Measurements from ENCODE around the gene SLC6A12. TPM values are rescaled to one million over a fixed set of nuclear protein-coding genes. Genes with fewer than 3 reads are reported as not detected.

Gene SLC6A12
- total RNA-seq, 2 experiments from 2014 or later = not detected

DNA sequence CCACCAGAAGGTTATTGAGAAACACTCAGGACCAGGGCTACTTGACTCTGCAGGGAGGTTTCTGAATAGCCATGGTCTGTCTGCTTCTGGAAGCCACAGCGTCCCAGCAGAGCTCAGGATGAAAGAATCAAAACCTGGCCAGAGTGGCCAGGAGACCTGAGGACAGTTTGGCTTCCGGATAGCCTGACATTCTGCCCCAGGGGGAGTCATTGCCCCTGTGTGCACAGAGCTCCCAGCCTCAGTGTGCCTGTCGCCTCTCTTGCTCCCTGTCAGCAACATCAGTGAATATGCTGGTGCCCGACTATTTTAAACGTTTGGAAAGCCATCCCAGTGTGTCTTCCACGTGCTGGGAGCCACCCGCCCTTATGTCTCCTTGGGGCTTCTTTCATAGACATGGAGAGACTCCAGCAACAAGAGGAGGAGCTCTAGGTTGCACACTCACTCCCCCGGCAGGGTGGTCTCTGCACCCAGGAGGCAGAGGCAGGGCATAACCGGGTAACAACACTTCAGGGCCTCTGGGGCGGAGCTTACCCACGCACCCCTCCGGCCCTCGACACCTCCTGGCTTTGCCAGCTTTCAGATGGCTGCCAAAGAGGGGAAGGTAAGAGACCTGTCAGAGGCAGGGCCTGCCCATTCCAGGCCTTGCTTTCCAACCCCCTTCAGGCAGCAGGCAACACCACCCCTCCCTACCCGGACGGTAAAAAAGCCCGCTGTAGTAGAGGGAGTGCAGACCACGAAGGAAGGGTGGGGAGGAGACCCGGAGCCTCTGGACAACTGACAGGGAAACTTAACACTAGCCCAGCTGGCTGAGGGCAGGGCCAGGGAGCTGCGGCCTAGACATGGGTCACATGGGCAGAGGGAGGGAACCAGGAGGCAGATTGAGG, 19.0 kb upstream of the SLC6A12 start:
- Mint-ChIP-seq H3K9me3 (peaks cover 12% of the 10 kb centered on the region), H3K36me3 (ENCODE audit: low read depth) (no peaks in the 10 kb centered on the region), H3K4me1 (ENCODE audit: low read depth) (no peaks in the 10 kb centered on the region), H3K4me3 (no peak overlapping the region), H3K27me3 (peaks cover 2% of the 10 kb centered on the region), H3K27ac (no peak overlapping the region)
- POLR2A ChIA-PET = interaction anchor here (0.6 kb wide), 1 partner anchor 109 kb away, joined by 5 read pairs; no protein-coding TSS in a partner anchor
- intact Hi-C loops (cut with micrococcal nuclease) = no loop called here
- CTCF ChIA-PET = interaction anchor here (3.0 kb wide), 1 partner anchor 13 kb away, joined by 14 read pairs; no protein-coding TSS in a partner anchor
- DNase-seq (no peak), ATAC-seq (no peak)
- TF ChIP-seq, protein P1, sequence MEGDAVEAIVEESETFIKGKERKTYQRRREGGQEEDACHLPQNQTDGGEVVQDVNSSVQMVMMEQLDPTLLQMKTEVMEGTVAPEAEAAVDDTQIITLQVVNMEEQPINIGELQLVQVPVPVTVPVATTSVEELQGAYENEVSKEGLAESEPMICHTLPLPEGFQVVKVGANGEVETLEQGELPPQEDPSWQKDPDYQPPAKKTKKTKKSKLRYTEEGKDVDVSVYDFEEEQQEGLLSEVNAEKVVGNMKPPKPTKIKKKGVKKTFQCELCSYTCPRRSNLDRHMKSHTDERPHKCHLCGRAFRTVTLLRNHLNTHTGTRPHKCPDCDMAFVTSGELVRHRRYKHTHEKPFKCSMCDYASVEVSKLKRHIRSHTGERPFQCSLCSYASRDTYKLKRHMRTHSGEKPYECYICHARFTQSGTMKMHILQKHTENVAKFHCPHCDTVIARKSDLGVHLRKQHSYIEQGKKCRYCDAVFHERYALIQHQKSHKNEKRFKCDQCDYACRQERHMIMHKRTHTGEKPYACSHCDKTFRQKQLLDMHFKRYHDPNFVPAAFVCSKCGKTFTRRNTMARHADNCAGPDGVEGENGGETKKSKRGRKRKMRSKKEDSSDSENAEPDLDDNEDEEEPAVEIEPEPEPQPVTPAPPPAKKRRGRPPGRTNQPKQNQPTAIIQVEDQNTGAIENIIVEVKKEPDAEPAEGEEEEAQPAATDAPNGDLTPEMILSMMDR (IDR thresholded peaks at IDR 0.05) = no peak

DNA sequence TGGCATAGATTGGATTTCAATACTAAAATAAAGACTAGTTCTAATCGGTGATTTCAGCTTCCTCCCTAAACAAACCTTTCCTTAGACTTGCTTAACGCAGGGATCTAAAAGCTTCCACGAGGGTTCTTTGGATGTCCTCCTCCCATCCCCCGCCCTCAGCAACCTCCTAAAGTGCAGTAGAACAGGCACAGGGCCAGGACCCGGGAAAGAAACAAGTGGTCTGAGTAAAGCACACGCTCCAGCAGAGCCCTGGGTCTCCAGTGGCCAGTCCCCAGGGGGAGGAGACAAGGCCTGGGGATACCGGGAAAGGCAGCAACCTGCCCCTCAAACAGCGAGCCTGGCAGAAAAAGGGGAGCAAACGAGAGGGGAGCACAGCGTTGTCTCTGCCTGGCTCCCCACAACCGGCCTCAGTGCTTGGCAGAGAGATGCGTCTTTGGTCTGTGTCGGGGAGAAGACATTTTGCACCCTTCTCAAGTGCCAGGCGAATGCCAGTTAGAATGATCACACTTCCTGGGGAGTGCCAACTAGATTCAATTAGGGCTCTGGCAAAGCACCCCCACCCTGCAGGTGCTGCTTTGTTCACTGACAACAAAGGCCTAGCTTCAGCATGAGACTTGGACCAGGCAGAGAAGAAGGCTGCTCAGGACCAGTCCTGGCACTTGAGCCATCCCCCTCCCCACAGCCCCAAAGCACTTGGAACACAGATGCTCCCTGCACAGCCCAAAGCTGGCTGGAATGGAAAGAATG, 17.1 kb upstream of the SLC6A12 start:
- ChIA-PET CTCF (interaction anchor here (1.0 to 3.0 kb wide), 3 partner anchors 11 to 151 kb away, joined by 4 to 14 read pairs (median 6); no protein-coding TSS in a partner anchor), POLR2A (no interaction called here)
- no peaks in the 10 kb centered on the region for H3K4me1 Mint-ChIP-seq (ENCODE audit: low read depth)
- DNase-seq (no peak), ATAC-seq (no peak)
- H3K9me3 Mint-ChIP-seq = peaks cover 7% of the 10 kb centered on the region
- TF ChIP-seq, protein P1 (IDR thresholded peaks at IDR 0.05) = no peak
- no peak overlapping the region for H3K4me3 Mint-ChIP-seq
- no peak overlapping the region for H3K27ac Mint-ChIP-seq
- H3K27me3 Mint-ChIP-seq = peaks cover 2% of the 10 kb centered on the region
- H3K36me3 Mint-ChIP-seq (ENCODE audit: low read depth) = no peaks in the 10 kb centered on the region
- intact Hi-C loops (cut with micrococcal nuclease) = no loop called here

DNA sequence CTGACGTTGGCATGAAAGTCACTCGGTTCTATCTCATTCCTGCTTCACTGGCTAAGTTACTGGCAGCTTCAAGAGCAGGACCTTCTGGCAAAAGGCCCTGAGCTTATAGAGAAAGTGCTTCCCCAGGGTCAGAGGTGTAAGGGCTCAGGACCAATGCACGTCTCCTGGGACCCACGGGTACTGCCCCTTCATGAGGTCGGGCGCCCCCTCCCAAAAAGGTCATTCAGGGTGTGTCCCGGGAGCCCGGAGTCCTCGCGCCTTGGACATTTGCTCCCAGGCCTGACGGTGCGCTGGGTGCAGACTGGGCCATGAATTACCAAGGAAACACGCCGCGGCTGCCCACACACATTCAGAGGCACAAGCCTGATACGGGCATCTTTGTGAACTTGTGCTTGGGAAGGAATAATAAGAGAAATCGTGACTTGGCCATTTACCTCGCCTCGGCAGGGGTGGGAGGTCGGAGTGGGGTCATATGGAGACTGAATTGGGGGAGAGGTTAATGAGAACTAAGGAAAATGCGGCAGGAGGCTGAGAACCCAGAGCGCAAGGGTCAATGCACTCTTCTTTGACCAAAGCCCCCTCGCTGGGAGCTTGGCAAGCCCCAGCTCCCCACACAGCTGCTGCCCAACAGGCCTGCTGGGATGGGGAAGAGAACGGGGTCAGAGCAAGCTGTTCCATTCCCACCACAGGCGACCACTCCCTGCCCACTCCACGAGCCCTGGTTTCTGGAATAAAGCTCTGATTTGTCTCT, 15.7 kb upstream of the SLC6A12 start:
- H3K27me3 Mint-ChIP-seq = peaks cover 2% of the 10 kb centered on the region
- TF ChIP-seq, protein P1 (IDR thresholded peaks at IDR 0.05) = no peak
- ChIA-PET CTCF (interaction anchor here (1.8 kb wide), 1 partner anchor 10 kb away, joined by 6 read pairs; no protein-coding TSS in a partner anchor), POLR2A (interaction anchor here (0.6 kb wide), 1 partner anchor 546 kb away, joined by 3 read pairs; no protein-coding TSS in a partner anchor)
- no peaks in the 10 kb centered on the region for H3K36me3 Mint-ChIP-seq (ENCODE audit: low read depth)
- intact Hi-C loops (cut with micrococcal nuclease) = no loop called here
- no peaks in the 10 kb centered on the region for H3K4me1 Mint-ChIP-seq (ENCODE audit: low read depth)
- DNase-seq = no peak
- no peaks in the 10 kb centered on the region for H3K9me3 Mint-ChIP-seq
- H3K4me3 Mint-ChIP-seq = no peak overlapping the region
- ATAC-seq = no peak
- H3K27ac Mint-ChIP-seq = no peak overlapping the region

DNA sequence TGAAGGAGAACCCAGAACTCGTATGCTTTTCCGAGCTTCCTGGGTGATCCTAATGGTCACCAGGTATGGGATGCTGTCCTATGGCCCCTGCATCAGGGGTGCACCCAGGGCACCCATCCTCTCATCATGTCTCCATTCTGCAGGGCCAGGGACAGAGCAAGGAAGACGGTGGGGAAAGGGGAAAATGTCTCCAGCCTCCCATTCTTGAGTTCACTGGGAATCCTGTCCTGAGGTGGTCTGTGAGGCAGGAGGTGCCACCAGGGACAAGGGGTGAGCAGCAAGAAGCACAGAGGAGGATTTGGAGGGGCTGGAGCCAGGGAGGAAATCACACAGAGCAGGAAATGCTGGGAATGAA, 14.9 kb upstream of the SLC6A12 start:
- Mint-ChIP-seq H3K27me3 (peaks cover 2% of the 10 kb centered on the region), H3K36me3 (ENCODE audit: low read depth) (no peaks in the 10 kb centered on the region), H3K9me3 (no peaks in the 10 kb centered on the region), H3K27ac (no peak overlapping the region), H3K4me3 (no peak overlapping the region), H3K4me1 (ENCODE audit: low read depth) (no peaks in the 10 kb centered on the region)
- intact Hi-C loops (cut with micrococcal nuclease) = no loop called here
- ATAC-seq (no peak), DNase-seq (no peak)
- ChIA-PET POLR2A (no interaction called here), CTCF (no interaction called here)
- TF ChIP-seq, protein P1 (IDR thresholded peaks at IDR 0.05) = no peak

All from activated CD8-positive, alpha-beta T cell treated with anti-CD3 and anti-CD28 coated beads for 36 hours (primary cell).